A549 (cell line): ENCODE data around the gene AFAP1L2. TPM values are rescaled to one million over a fixed set of nuclear protein-coding genes. Genes with fewer than 3 reads are reported as not detected.

ENCODE experiments used
- ATAC-seq, 2 experiments: fragments of 200-7000 bp in 1 of 2; fragments of >200 bp in 1 of 2; cut with Nextera tagmentation in 1 of 2; cut with Tn5 transposase in 1 of 2; 3 replicates each; pipeline versions ENCODE4 v1.8.0 to v1.9.1; 2018 to 2020; ENCODE audit warnings: mild to moderate bottlenecking in 1 of 2, moderate library complexity in 1 of 2
- CTCF ChIA-PET: fragments of 300-600 bp; sonication (Branson Sonifier 250); formaldehyde crosslinking; extraction: SDS; loops from one replicate; lab custom pipeline; 2021; ENCODE audit warnings: antibody characterized with exemption, inconsistent platforms; lab: Yijun Ruan, JAX
- POLR2A ChIA-PET: fragments of 350-600 bp; formaldehyde crosslinking; extraction: SDS; loops from one replicate; lab custom pipeline; 2021; ENCODE audit warnings: antibody characterized with exemption, inconsistent platforms; lab: Yijun Ruan, JAX
- DNase-seq, 2 experiments: peaks; one replicate each; pipeline versions ENCODE4 v3.0.0 to v3.0.0-alpha.2; 2011 to 2016; ENCODE audit warnings: low read depth in 1 of 2, low spot score in 1 of 2
- FAIRE-seq: peaks from 2 replicates; lab custom pipeline; 2011; peaks lifted over from hg19 to GRCh38; lab: Jason Lieb, UNC
- H3K27ac ChIP-seq, 2 experiments: fragments of >200 bp; sonication (Bioruptor Twin); formaldehyde crosslinking; 3 replicates each; pipeline ENCODE4 v1.5.1; 2016 to 2017
- H3K4me1 ChIP-seq: fragments of >200 bp; sonication (Bioruptor Twin); formaldehyde crosslinking; 3 replicates; pipeline ENCODE4 v1.6.1; 2016
- H3K4me2 ChIP-seq: fragments of >200 bp; sonication (Bioruptor Twin); formaldehyde crosslinking; 3 replicates; pipeline ENCODE4 v1.6.1; 2016
- H3K4me3 ChIP-seq: fragments of >200 bp; sonication (Bioruptor Twin); formaldehyde crosslinking; 3 replicates; pipeline ENCODE4 v1.5.1; 2016
- H3K9me3 ChIP-seq: fragments of >200 bp; sonication (Bioruptor Twin); formaldehyde crosslinking; 3 replicates; pipeline ENCODE4 v1.6.1; 2016
- CTCF ChIP-seq: fragments of >200 bp; sonication (Bioruptor Twin); formaldehyde crosslinking; IDR thresholded peaks from 3 replicates; pipeline ENCODE4 v1.5.1; 2016
- EHMT2 ChIP-seq: fragments of 200-600 bp; sonication (generic); IDR thresholded peaks from 2 replicates; pipeline ENCODE4 v1.6.1; 2016; ENCODE audit warnings: antibody characterized with exemption, low read depth, mild to moderate bottlenecking, moderate library complexity
- EP300 ChIP-seq, 2 experiments: fragments of >200 bp; sonication (Bioruptor Twin); formaldehyde crosslinking; IDR thresholded peaks; 2 replicates in 1 of 2; 3 replicates in 1 of 2; pipeline ENCODE4 v1.6.1; 2016 to 2017
- GATA3 ChIP-seq: IDR thresholded peaks from 2 replicates; pipeline ENCODE4 v1.6.1; 2012; ENCODE audit warnings: borderline replicate concordance
- HOXA7 ChIP-seq: fragments of 250-450 bp; sonication (Bioruptor Pico); IDR thresholded peaks from 2 replicates; pipeline ENCODE4 v1.5.0; 2020; ENCODE audit warnings: mild to moderate bottlenecking, moderate library complexity
- HOXB13 ChIP-seq: fragments of 250-450 bp; sonication (Bioruptor Pico); IDR thresholded peaks from 2 replicates; pipeline ENCODE4 v1.5.0; 2020; ENCODE audit warnings: low read depth, mild to moderate bottlenecking, moderate library complexity
- KDM5A ChIP-seq: fragments of 200-600 bp; sonication (generic); IDR thresholded peaks from 2 replicates; pipeline ENCODE4 v1.6.1; 2016; ENCODE audit warnings: antibody characterized with exemption, mild to moderate bottlenecking
- MAFK ChIP-seq: fragments of 450-650 bp; IDR thresholded peaks from 2 replicates; pipeline ENCODE4 v1.6.1; 2014; ENCODE audit not compliant: partially characterized antibody
- MAX ChIP-seq: IDR thresholded peaks from 2 replicates; pipeline ENCODE4 v1.6.1; 2012
- MAZ ChIP-seq: fragments of 150-350 bp; IDR thresholded peaks from 2 replicates; pipeline ENCODE4 v1.6.1; 2014; ENCODE audit warnings: antibody characterized with exemption, low read depth, low read length, borderline replicate concordance
- NFE2L2 ChIP-seq: fragments of 150-350 bp; conservative IDR thresholded peaks from 2 replicates; pipeline ENCODE4 v1.6.1; 2014; ENCODE audit warnings: low read length
- NPAS2 ChIP-seq: fragments of 250-450 bp; sonication (Bioruptor Pico); IDR thresholded peaks from 2 replicates; pipeline ENCODE4 v1.8.0; 2022; ENCODE audit warnings: mild to moderate bottlenecking, moderate library complexity, borderline replicate concordance
- RAD21 ChIP-seq, 2 experiments: fragments of >200 bp in 1 of 2; sonication (Bioruptor Twin) in 1 of 2; formaldehyde crosslinking in 1 of 2; IDR thresholded peaks in 1 of 2; conservative IDR thresholded peaks in 1 of 2; 2 replicates in 1 of 2; 3 replicates in 1 of 2; pipeline ENCODE4 v1.6.1; 2012 to 2018; ENCODE audit warnings: inconsistent platforms in 1 of 2
- RARB ChIP-seq: fragments of 250-450 bp; sonication (Bioruptor Pico); IDR thresholded peaks from 2 replicates; pipeline ENCODE4 v1.8.0; 2021; ENCODE audit warnings: mild to moderate bottlenecking, moderate library complexity
- SMC3 ChIP-seq: fragments of >200 bp; sonication (Bioruptor Twin); formaldehyde crosslinking; IDR thresholded peaks from 3 replicates; pipeline ENCODE4 v1.6.1; 2018; ENCODE audit warnings: inconsistent platforms
- TFCP2L1 ChIP-seq: fragments of 250-450 bp; sonication (Bioruptor Pico); IDR thresholded peaks from 2 replicates; pipeline ENCODE4 v1.5.0; 2021; ENCODE audit warnings: mild to moderate bottlenecking
- TP53 ChIP-seq: fragments of 250-450 bp; sonication (Bioruptor Pico); IDR thresholded peaks from 2 replicates; pipeline ENCODE4 v1.5.0; 2021; ENCODE audit warnings: mild to moderate bottlenecking, moderate library complexity
- WGBS: methylation state at CpG from one replicate; pipeline ENCODE4 v1.1.6; 2017; ENCODE audit errors: missing lambda C conversion rate; 5-methylcytosine and 5-hydroxymethylcytosine counted together
- polyA plus RNA-seq, 4 experiments: library from polyadenylated mRNA; depleted of rRNA in 3 of 4; stranded (reverse); fragments of >200 nt; fragmentation: RNase III in 1 of 4; extraction: RNeasy Plus Mini Kit Qiagen cat#74134 plus additional on column Dnase treatment in 1 of 4; gene quantifications; 2 replicates in 3 of 4; 3 replicates in 1 of 4; pipeline ENCODE4 v1.2.3, GENCODE V29; 2011 to 2017
- TF ChIP-seq, protein P1 (sequence below): fragments of 150-350 bp; IDR thresholded peaks from 2 replicates; pipeline ENCODE4 v1.6.1; 2014; ENCODE audit warnings: low read depth, mild to moderate bottlenecking, low read length

AFAP1L2 gene
- polyA plus RNA-seq, 2 of the 4 experiments (the other 2 are of a cell fraction): 19.6 to 27.3 TPM

DNA sequence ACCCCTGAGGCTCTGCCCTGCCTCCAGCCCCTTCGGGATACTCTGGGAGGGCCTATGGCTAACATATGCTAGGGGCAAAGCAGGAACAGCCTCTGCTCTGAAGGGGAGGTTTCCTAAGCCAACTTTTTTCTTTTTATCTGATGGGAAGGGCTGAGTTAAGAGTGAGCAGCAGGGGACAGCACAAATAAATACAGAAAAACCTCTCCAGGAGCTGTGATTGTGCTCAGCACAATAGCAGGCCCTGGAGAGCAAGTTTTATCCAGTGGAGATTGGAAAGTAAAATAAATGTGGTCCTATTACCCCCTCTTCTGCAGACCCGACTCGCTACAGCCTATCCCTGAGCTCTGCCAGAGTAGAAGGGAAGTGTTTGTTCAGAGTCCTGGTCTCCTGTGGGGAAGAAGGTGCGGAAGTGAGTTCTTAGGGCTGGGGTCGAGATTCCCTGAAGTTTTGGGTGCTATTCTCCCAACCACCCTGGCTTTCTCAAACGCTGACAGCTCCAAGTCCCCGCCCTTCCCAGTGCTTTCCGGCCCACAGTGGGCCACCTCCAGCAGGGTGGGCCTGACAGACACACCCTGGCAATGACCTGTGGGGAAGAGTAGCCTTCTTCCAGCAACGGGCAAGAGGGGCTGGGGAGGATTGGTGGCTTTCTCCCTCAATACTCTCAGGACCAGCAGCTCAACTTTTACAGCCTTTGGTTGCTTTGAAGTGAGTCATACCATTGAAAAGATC lies 23.0 kb upstream of the AFAP1L2 start:
- POLR2A ChIA-PET: no interaction called here
- DNase-seq (no peak), ATAC-seq (peak; percentile 20 to 63; a peak in 3 of 6 replicates), FAIRE-seq (no peak)
- Histone ChIP-seq H3K27ac (no peak overlapping the region), H3K9me3 (no peaks in the 10 kb centered on the region), H3K4me3 (no peak overlapping the region), H3K4me2 (no peak overlapping the region), H3K4me1 (no peaks in the 10 kb centered on the region)
- 84% methylated on average over 9 of the region's 9 CpGs for WGBS
- CTCF ChIA-PET: interaction anchor here (0.8 to 3.7 kb wide), 4 partner anchors 10 to 124 kb away, joined by 3 to 21 read pairs (median 7); partner anchors contain the start of gene AFAP1L2
- TF ChIP-seq RARB (no peak), RAD21 (conservative IDR thresholded peaks at IDR 0.05 in 1 of 2, IDR thresholded peaks at IDR 0.05 in 1 of 2) (0 out of 5 replicates have a peak, but pooled peaks of 1 of the 2 experiments have one; percentile 11), EP300 (IDR thresholded peaks at IDR 0.05) (no peak), KDM5A (no peak), NPAS2 (CRISPR knock-in tag) (no peak), CTCF (no peak), TFCP2L1 (no peak), SMC3 (0 out of 3 replicates have a peak, but pooled peaks have one; percentile 14), NFE2L2 (no peak), MAZ (no peak)

DNA sequence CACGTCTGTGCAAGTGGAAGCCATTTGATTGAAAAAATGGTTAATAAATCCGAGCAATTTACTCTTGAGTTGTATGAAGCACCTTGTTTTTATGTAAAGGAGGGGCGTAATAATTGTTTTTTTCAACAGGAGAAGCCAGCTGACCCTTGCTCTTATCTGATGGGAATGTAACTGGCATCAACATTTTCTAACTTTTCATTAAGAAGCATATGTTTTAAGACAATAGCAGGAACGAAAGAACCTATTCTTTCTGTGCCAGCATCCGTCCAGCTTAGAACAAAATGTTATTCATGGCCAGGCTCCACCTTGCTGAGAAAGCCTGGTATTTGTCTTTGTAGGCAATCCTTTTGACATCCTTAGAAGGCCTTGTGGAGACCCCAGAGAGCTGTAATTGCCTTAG lies 22.2 kb upstream of the AFAP1L2 start:
- ChIA-PET CTCF (interaction anchor here (1.0 to 3.7 kb wide), 5 partner anchors 11 to 123 kb away, joined by 3 to 21 read pairs (median 7); partner anchors contain the start of gene AFAP1L2), POLR2A (no interaction called here)
- no peak for FAIRE-seq
- H3K4me2 ChIP-seq: no peak overlapping the region
- ATAC-seq: no peak
- H3K9me3 ChIP-seq: no peaks in the 10 kb centered on the region
- no peaks in the 10 kb centered on the region for H3K4me1 ChIP-seq
- 67% methylated on average over 5 of the region's 5 CpGs for WGBS
- TF ChIP-seq HOXA7 (CRISPR knock-in tag): no peak
- TF ChIP-seq TFCP2L1: no peak
- TF ChIP-seq RAD21 (conservative IDR thresholded peaks at IDR 0.05 in 1 of 2, IDR thresholded peaks at IDR 0.05 in 1 of 2): no peak
- TF ChIP-seq, protein P1, sequence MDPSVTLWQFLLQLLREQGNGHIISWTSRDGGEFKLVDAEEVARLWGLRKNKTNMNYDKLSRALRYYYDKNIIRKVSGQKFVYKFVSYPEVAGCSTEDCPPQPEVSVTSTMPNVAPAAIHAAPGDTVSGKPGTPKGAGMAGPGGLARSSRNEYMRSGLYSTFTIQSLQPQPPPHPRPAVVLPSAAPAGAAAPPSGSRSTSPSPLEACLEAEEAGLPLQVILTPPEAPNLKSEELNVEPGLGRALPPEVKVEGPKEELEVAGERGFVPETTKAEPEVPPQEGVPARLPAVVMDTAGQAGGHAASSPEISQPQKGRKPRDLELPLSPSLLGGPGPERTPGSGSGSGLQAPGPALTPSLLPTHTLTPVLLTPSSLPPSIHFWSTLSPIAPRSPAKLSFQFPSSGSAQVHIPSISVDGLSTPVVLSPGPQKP: no peak
- TF ChIP-seq HOXB13 (CRISPR knock-in tag): no peak
- TF ChIP-seq EHMT2: no peak
- no peak for TF ChIP-seq MAX
- no peak for TF ChIP-seq TP53 (CRISPR knock-in tag)
- no peak for TF ChIP-seq MAFK
- H3K27ac ChIP-seq: no peak overlapping the region
- no peak for DNase-seq
- H3K4me3 ChIP-seq: no peak overlapping the region

DNA sequence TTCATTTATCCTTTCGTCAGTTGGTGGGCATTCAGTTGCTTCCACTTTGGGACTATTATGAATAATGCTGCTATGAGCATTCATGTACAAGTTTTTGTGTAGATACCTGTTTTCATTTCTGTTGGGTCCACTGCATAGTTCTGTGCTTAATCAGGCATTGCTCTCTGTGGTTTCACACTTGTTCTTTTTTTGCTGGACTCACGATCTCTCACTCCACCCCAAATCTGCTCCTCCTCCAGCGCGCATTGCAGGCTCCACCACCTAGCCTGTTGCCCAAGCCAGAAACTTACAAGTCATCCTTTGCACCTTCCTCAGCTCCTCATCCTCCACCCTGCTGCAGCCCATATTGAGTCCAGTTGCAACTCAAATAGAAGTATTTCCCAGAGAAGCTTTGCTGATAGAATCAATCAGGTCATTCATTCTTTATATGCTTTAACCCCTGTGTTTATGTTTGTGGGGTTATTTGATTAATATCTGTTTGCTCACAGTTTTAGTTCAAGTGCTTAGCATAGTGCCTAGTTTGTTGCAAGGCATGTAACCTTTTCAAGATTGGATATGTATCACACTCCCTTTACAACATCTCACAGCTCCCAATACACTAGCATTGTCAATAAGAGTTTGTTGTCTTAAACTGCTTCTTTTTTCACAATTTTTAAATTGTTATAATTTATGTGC lies 16.6 kb upstream of the AFAP1L2 start:
- no peak for TF ChIP-seq MAZ
- no peak for TF ChIP-seq GATA3
- TF ChIP-seq, all 56 proteins: peak for 0
- Histone ChIP-seq H3K4me1 (no peaks in the 10 kb centered on the region), H3K4me3 (no peak overlapping the region), H3K27ac (no peak overlapping the region), H3K9me3 (no peaks in the 10 kb centered on the region), H3K4me2 (no peak overlapping the region)
- ATAC-seq (no peak), FAIRE-seq (no peak), DNase-seq (no peak)
- ChIA-PET POLR2A (no interaction called here), CTCF (no interaction called here)
- WGBS: 79% methylated on average over 4 of the region's 4 CpGs
